HCT116 (cell line): ENCODE measurements around the gene SBF2. TPM values are rescaled to one million over a fixed set of nuclear protein-coding genes. Genes with fewer than 3 reads are reported as not detected.

Experiments used
- ATAC-seq: fragments of 200-7000 bp; cut with Tn5 transposase; 2 replicates; pipeline ENCODE4 v1.9.1; 2020; ENCODE audit warnings: mild to moderate bottlenecking, moderate library complexity
- BruUV-seq: library from RNA; stranded (reverse); fragments of 400-500 nt; replicated peaks from 2 replicates; lab custom pipeline; 2021; lab: Mats Ljungman, UMichigan
- CTCF ChIA-PET: fragments of 300-600 bp; sonication (Branson Sonifier 250); formaldehyde crosslinking; loops from one replicate; lab custom pipeline; 2021; ENCODE audit warnings: antibody characterized with exemption; lab: Charles Lee
- POLR2A ChIA-PET: fragments of 300-600, 350-600 bp; sonication (Branson Sonifier 250); formaldehyde crosslinking; loops from one replicate; lab custom pipeline; 2021; ENCODE audit warnings: antibody characterized with exemption; lab: Charles Lee
- RAD21 ChIA-PET, 2 experiments: fragments of 300-600 bp; sonication (Branson Sonifier 250); formaldehyde crosslinking; loops; one replicate each; lab custom pipeline; 2023; ENCODE audit warnings: low total read pairs in 2 of 2; ENCODE audit not compliant: uncharacterized antibody in 2 of 2, unreplicated experiment in 2 of 2, low non-redundant PET in 1 of 2; lab: Charles Lee
- DNase-seq: peaks from one replicate; pipeline ENCODE4 v3.0.0-alpha.2; 2010; ENCODE audit warnings: low read depth, low spot score
- H2AFZ ChIP-seq: fragments of 200-600 bp; shearing (Covaris generic), sonication (generic); 2 replicates; pipeline ENCODE4 v1.6.1; 2017; ENCODE audit warnings: low read depth, mixed run types, mixed read lengths, antibody characterized with exemption, low read length; ENCODE audit not compliant: poor library complexity, severe bottlenecking
- H3K27ac ChIP-seq: 2 replicates; pipeline ENCODE4 v1.5.1; 2012; ENCODE audit warnings: low read depth, low read length
- H3K27me3 ChIP-seq: fragments of 200-600 bp; sonication (generic); 2 replicates; pipeline ENCODE4 v1.6.1; 2016; ENCODE audit warnings: mixed run types, low read length, mixed read lengths; ENCODE audit not compliant: insufficient read depth
- H3K36me3 ChIP-seq, 2 experiments: fragments of 200-500 bp in 1 of 2; fragments of 200-600 bp in 1 of 2; sonication (Bioruptor generic) in 1 of 2; sonication (generic) in 1 of 2; 2 replicates each; pipeline versions ENCODE4 v1.5.1 to v1.6.1; 2014 to 2016; ENCODE audit warnings: low read length in 2 of 2, inconsistent platforms in 1 of 2, mixed read lengths in 1 of 2, mixed run types in 1 of 2; ENCODE audit not compliant: insufficient read depth in 2 of 2, control insufficient read depth in 1 of 2
- H3K4me1 ChIP-seq, 2 experiments: fragments of 200-600 bp in 1 of 2; sonication (generic) in 1 of 2; 2 replicates each; pipeline versions ENCODE4 v1.5.1 to v1.6.1; 2012 to 2017; ENCODE audit warnings: low read length in 2 of 2, inconsistent platforms in 1 of 2, mild to moderate bottlenecking in 1 of 2, mixed read lengths in 1 of 2, mixed run types in 1 of 2, moderate library complexity in 1 of 2; ENCODE audit not compliant: insufficient read depth in 2 of 2, control insufficient read depth in 1 of 2
- H3K4me2 ChIP-seq: fragments of 200-600 bp; sonication (generic); 2 replicates; pipeline ENCODE4 v1.6.1; 2017; ENCODE audit warnings: mixed run types, low read length, mixed read lengths
- H3K4me3 ChIP-seq, 2 experiments: fragments of 200-600 bp in 1 of 2; sonication (generic) in 1 of 2; replicated peaks in 1 of 2; 2 replicates each; pipeline ENCODE4 v1.5.1; 2011 to 2016; ENCODE audit warnings: low read length in 2 of 2, control low read depth in 1 of 2, low read depth in 1 of 2, mild to moderate bottlenecking in 1 of 2, mixed read lengths in 1 of 2, mixed run types in 1 of 2
- H3K79me2 ChIP-seq: fragments of 200-600 bp; sonication (generic); 2 replicates; pipeline ENCODE4 v1.6.1; 2017; ENCODE audit warnings: mild to moderate bottlenecking, mixed run types, low read length, moderate library complexity, mixed read lengths; ENCODE audit not compliant: insufficient read depth
- H3K9ac ChIP-seq: fragments of 200-600 bp; sonication (generic); 2 replicates; pipeline ENCODE4 v1.6.1; 2016; ENCODE audit warnings: low read length, mixed read lengths
- H3K9me2 ChIP-seq: fragments of 200-600 bp; sonication (generic), shearing (Covaris generic); 2 replicates; pipeline ENCODE4 v1.6.1; 2017; ENCODE audit warnings: mixed run types, mild to moderate bottlenecking, moderate library complexity; ENCODE audit not compliant: insufficient read depth
- H3K9me3 ChIP-seq, 2 experiments: fragments of 200-500 bp in 1 of 2; fragments of 200-600 bp in 1 of 2; sonication (Bioruptor generic) in 1 of 2; sonication (generic) in 1 of 2; 2 replicates each; pipeline ENCODE4 v1.6.1; 2014 to 2017; ENCODE audit warnings: low read length in 2 of 2, mixed read lengths in 2 of 2, inconsistent platforms in 1 of 2, low read depth in 1 of 2, mild to moderate bottlenecking in 1 of 2, mixed run types in 1 of 2, moderate library complexity in 1 of 2; ENCODE audit not compliant: control insufficient read depth in 1 of 2, insufficient read depth in 1 of 2
- H4K20me1 ChIP-seq: fragments of 200-600 bp; sonication (generic), shearing (Covaris generic); 2 replicates; pipeline ENCODE4 v1.6.1; 2017; ENCODE audit warnings: mixed run types, mild to moderate bottlenecking, moderate library complexity; ENCODE audit not compliant: insufficient read depth
- EZH2 ChIP-seq: fragments of 200-600 bp; sonication (generic); IDR thresholded peaks from 2 replicates; pipeline ENCODE4 v1.6.1; 2017; ENCODE audit warnings: antibody characterized with exemption, mixed run types
- EZH2phosphoT487 ChIP-seq: fragments of 200-600 bp; IDR thresholded peaks from 2 replicates; pipeline ENCODE4 v1.6.1; 2018; ENCODE audit warnings: antibody characterized with exemption, borderline replicate concordance
- JUND ChIP-seq: IDR thresholded peaks from 2 replicates; pipeline ENCODE4 v1.6.1; 2012
- POLR2A ChIP-seq: IDR thresholded peaks from 2 replicates; pipeline ENCODE4 v1.7.0; 2011; ENCODE audit warnings: borderline replicate concordance; ENCODE audit not compliant: insufficient read depth, insufficient read length; ENCODE audit errors: extremely low read depth
- REST ChIP-seq: IDR thresholded peaks from 2 replicates; pipeline ENCODE4 v1.6.1; 2012; ENCODE audit warnings: low read depth
- SIN3A ChIP-seq: IDR thresholded peaks from 2 replicates; pipeline ENCODE4 v1.6.1; 2012; ENCODE audit warnings: low read depth
- SRF ChIP-seq: IDR thresholded peaks from 2 replicates; pipeline ENCODE4 v1.6.1; 2012; ENCODE audit warnings: low read depth
- TCF7L2 ChIP-seq: IDR thresholded peaks from 2 replicates; pipeline ENCODE4 v1.7.0; 2011; ENCODE audit warnings: borderline replicate concordance, inconsistent platforms; ENCODE audit not compliant: insufficient read depth, insufficient read length; ENCODE audit errors: extremely low read depth
- YY1 ChIP-seq: IDR thresholded peaks from 2 replicates; pipeline ENCODE4 v1.6.1; 2011; ENCODE audit warnings: low read length, low read depth, moderate library complexity, mild to moderate bottlenecking; ENCODE audit not compliant: insufficient replicate concordance; ENCODE audit errors: extremely low read depth
- ZBTB33 ChIP-seq: IDR thresholded peaks from 2 replicates; pipeline ENCODE4 v1.6.1; 2011; ENCODE audit warnings: mild to moderate bottlenecking, low read length, moderate library complexity; ENCODE audit not compliant: insufficient replicate concordance; ENCODE audit errors: extremely low read depth
- ZNF274 ChIP-seq: fragments of 200-500 bp; sonication (Bioruptor generic); IDR thresholded peaks from 2 replicates; pipeline ENCODE4 v1.6.1; 2014; ENCODE audit warnings: mild to moderate bottlenecking, low read depth, low read length, inconsistent platforms
- intact Hi-C: fragments of 100-400 bp; cut with micrococcal nuclease; formaldehyde crosslinking; loops from 2 replicates; pipeline ENCODE4 v1.10.0; 2022
- total RNA-seq: library from RNA; stranded (reverse); gene quantifications from one replicate; pipeline ENCODE4 v1.2.1, GENCODE V29; 2021; ENCODE audit not compliant: unreplicated experiment
- TF ChIP-seq, protein P1 (sequence below): IDR thresholded peaks from 2 replicates; pipeline ENCODE4 v1.6.1; 2012

Gene SBF2
- total RNA-seq, 1 experiment from 2014 or later: 35.0 TPM

DNA sequence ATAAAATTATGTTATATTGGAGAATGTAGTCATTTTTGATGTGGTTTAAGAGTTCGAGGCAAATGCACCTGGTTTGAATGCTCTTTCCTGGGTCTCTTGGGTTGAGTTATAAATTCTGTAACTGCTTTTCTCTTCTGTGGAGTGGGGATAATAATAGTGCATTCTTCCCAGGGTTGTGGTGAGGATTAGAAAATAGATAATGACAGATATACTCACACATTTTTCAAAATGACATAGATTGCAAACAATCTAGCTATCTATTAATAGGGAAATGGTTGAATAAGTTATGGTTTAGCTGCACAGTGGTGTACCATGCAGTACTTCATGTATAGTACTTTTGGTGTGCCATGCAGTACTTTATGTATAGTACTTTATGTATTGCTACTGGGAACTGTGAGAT, 562.8 kb downstream of the SBF2 start:
- Histone ChIP-seq H2AFZ (no peak overlapping the region), H4K20me1 (no peaks in the 10 kb centered on the region), H3K4me1 (peaks cover 7% of the 10 kb centered on the region in 2 experiments), H3K9me2 (no peaks in the 10 kb centered on the region), H3K27me3 (no peaks in the 10 kb centered on the region), H3K4me3 (no peak overlapping the region), H3K9ac (no peak overlapping the region), H3K27ac (no peak overlapping the region), H3K36me3 (peaks cover 0 to 5% of the 10 kb centered on the region in 2 experiments; a peak in 1 of 4 replicates), H3K79me2 (no peaks in the 10 kb centered on the region), H3K4me2 (no peak overlapping the region), H3K9me3 (no peaks in the 10 kb centered on the region)
- DNase-seq (no peak), ATAC-seq (no peak)
- BruUV-seq: no TSS peak
- ChIA-PET RAD21 (no interaction called here), CTCF (interaction anchor here (1.8 kb wide), 1 partner anchor 17 kb away, joined by 5 read pairs; no protein-coding TSS in a partner anchor), POLR2A (interaction anchor here (1.2 kb wide), 1 partner anchor 15 kb away, joined by 3 read pairs; no protein-coding TSS in a partner anchor)
- TF ChIP-seq TCF7L2 (no peak), SIN3A (no peak), EZH2phosphoT487 (no peak), JUND (no peak), YY1 (no peak), ZNF274 (no peak), REST (no peak), EZH2 (no peak), ZBTB33 (no peak), POLR2A (no peak), SRF (no peak)
- TF ChIP-seq, protein P1, sequence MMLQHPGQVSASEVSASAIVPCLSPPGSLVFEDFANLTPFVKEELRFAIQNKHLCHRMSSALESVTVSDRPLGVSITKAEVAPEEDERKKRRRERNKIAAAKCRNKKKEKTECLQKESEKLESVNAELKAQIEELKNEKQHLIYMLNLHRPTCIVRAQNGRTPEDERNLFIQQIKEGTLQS: no peak
- intact Hi-C loops: no loop called here

Other genes with a start within 250 kb of the SBF2 start
- gene ADM, start 10.9 kb upstream of the SBF2 start, total RNA-seq: 87.2 TPM
- 25.9 TPM for gene AMPD3, start 161.0 kb upstream of the SBF2 start, total RNA-seq
- gene RNF141, start 247.0 kb upstream of the SBF2 start, total RNA-seq: 133 TPM